ENCODE results near the gene ATF7.
"Not testable (repeated sequence)": the region's sequence is repeated elsewhere in the genome, so short reads cannot be mapped to it uniquely, and the experiment has no call there.

ATF7 gene

DNA sequence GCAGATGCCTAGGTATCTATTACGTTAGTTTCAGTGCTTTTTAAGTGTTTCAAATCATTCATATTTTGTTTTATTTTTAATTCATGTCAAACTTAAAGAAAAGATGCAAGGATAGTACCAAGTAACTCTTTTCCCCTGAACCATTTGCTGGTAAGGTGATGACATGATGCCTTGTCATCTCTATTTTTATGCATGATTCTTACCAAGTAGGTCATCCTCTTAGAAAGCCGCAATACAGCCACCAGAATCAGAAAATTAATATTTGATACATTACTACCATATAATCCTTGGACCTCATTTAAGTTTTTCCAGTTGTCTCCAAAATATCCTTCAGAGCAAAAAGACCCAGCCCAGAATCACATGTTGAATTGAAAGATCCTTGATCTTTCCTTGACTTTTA lies 27.4 kb upstream of the ATF7 start:
- Histone ChIP-seq H3K4me1 (ENCODE audit: control insufficient read depth, insufficient read depth, low read length) (peaks cover 2% of the 10 kb centered on the region), H3K4me3 (ENCODE audit: low read depth, low read length) (no peak overlapping the region), H3K27me3 (ENCODE audit: control insufficient read depth, insufficient read depth, low read length) (no peaks in the 10 kb centered on the region), H3K36me3 (ENCODE audit: control insufficient read depth, insufficient read depth, low read length) (no peaks in the 10 kb centered on the region), H3K9me3 (ENCODE audit: control insufficient read depth, insufficient read depth, low read length) (no peaks in the 10 kb centered on the region), H3K9ac (ENCODE audit: low read depth, low read length) (no peak overlapping the region)

DNA sequence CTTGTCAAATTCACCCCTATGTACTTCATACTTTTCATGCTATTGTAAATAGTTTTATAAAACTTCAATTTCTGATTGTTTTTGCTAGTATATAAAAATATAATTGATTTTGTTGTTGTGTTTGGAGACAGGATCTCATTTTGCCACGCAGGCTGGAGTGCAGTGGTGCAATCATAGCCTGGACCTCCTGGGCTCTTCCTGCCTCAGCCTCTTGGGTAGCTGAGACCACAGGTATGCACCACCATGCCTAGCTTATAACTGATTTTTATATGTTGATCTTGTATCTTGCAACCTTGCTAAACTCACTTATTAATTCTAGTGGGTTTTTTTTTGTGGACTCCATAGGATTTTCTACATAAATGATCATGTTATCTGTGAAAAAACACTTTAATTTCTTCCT lies 26.2 kb upstream of the ATF7 start:
- no peak overlapping the region for H3K9ac ChIP-seq (ENCODE audit: low read depth, low read length)
- H3K4me3 ChIP-seq (ENCODE audit: low read depth, low read length), result no peak overlapping the region
- H3K4me1 ChIP-seq (ENCODE audit: control insufficient read depth, insufficient read depth, low read length), result no peaks in the 10 kb centered on the region
- H3K27me3 ChIP-seq (ENCODE audit: control insufficient read depth, insufficient read depth, low read length), result no peaks in the 10 kb centered on the region
- no peaks in the 10 kb centered on the region for H3K36me3 ChIP-seq (ENCODE audit: control insufficient read depth, insufficient read depth, low read length)
- no peaks in the 10 kb centered on the region for H3K9me3 ChIP-seq (ENCODE audit: control insufficient read depth, insufficient read depth, low read length)

GRCh38 chr12:53651737-53652136 lies 25.6 kb upstream of the ATF7 start:
- H3K4me3 ChIP-seq (ENCODE audit: low read depth, low read length), result no peak overlapping the region
- no peak overlapping the region for H3K9ac ChIP-seq (ENCODE audit: low read depth, low read length)
- H3K27me3 ChIP-seq (ENCODE audit: control insufficient read depth, insufficient read depth, low read length), result no peaks in the 10 kb centered on the region
- no peaks in the 10 kb centered on the region for H3K9me3 ChIP-seq (ENCODE audit: control insufficient read depth, insufficient read depth, low read length)
- H3K36me3 ChIP-seq (ENCODE audit: control insufficient read depth, insufficient read depth, low read length), result no peaks in the 10 kb centered on the region
- no peaks in the 10 kb centered on the region for H3K4me1 ChIP-seq (ENCODE audit: control insufficient read depth, insufficient read depth, low read length)

GRCh38 chr12:53646300-53646699 lies 20.1 kb upstream of the ATF7 start:
- not testable (repeated sequence) for H3K4me3 ChIP-seq (ENCODE audit: low read depth, low read length); H3K9me3 ChIP-seq (ENCODE audit: control insufficient read depth, insufficient read depth, low read length)

GRCh38 chr12:53645165-53645564 lies 19.0 kb upstream of the ATF7 start:
- Histone ChIP-seq H3K9ac (ENCODE audit: low read depth, low read length) (no peak overlapping the region), H3K27me3 (ENCODE audit: control insufficient read depth, insufficient read depth, low read length) (no peaks in the 10 kb centered on the region)

More at GRCh38 chr12:53646300-53646699, 20.1 kb upstream of the ATF7 start:
- H3K27me3 ChIP-seq (ENCODE audit: control insufficient read depth, insufficient read depth, low read length); H3K4me1 ChIP-seq (ENCODE audit: control insufficient read depth, insufficient read depth, low read length); H3K36me3 ChIP-seq (ENCODE audit: control insufficient read depth, insufficient read depth, low read length); H3K9ac ChIP-seq (ENCODE audit: low read depth, low read length): not testable (repeated sequence)

GRCh38 chr12:53644133-53644532 lies 18.0 kb upstream of the ATF7 start:
- no peaks in the 10 kb centered on the region for H3K9me3 ChIP-seq (ENCODE audit: control insufficient read depth, insufficient read depth, low read length)
- no peaks in the 10 kb centered on the region for H3K36me3 ChIP-seq (ENCODE audit: control insufficient read depth, insufficient read depth, low read length)

More at GRCh38 chr12:53645165-53645564, 19.0 kb upstream of the ATF7 start:
- Histone ChIP-seq H3K4me3 (ENCODE audit: low read depth, low read length) (no peak overlapping the region), H3K36me3 (ENCODE audit: control insufficient read depth, insufficient read depth, low read length) (no peaks in the 10 kb centered on the region), H3K9me3 (ENCODE audit: control insufficient read depth, insufficient read depth, low read length) (no peaks in the 10 kb centered on the region), H3K4me1 (ENCODE audit: control insufficient read depth, insufficient read depth, low read length) (no peaks in the 10 kb centered on the region)

DNA sequence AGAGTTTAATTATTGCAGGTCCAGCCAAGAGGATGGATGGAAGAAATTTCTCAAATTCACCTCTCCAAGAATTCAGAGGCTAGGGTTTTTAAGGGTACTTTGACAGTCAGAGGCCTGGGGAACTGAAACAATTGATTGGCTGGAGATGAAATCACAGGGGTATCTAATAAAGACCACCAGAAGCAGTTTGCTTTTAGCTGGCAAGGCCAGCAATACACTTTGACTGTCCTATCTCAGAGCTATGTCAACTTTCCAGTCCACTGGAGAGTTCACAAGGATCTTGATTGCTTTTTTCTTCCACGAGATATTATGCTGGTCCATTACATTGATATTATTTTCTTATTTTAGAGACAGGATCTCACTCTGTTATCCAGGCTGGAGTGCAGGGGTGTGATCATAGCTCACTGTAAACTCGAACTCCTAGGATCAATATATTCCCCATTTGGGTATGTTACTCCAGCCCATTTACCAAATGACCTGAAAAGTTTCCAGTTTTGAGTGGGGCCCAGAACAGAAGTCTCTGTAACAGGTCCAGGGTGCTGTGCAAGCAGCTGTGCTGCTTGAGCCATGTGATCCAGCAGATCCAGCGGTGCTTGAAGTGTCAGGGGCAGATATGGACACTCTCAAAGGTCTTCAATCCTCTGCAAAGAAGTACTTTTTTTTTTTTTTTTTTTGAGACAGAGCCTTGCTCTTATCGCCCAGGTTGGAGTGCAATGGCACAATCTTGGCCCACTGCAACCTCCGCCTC lies 17.2 kb upstream of the ATF7 start:
- H3K9ac ChIP-seq (ENCODE audit: low read depth, low read length), result no peak overlapping the region
- no peaks in the 10 kb centered on the region for H3K36me3 ChIP-seq (ENCODE audit: control insufficient read depth, insufficient read depth, low read length)
- H3K27me3 ChIP-seq (ENCODE audit: control insufficient read depth, insufficient read depth, low read length), result no peaks in the 10 kb centered on the region
- H3K4me3 ChIP-seq (ENCODE audit: low read depth, low read length), result no peak overlapping the region
- no peaks in the 10 kb centered on the region for H3K9me3 ChIP-seq (ENCODE audit: control insufficient read depth, insufficient read depth, low read length)
- no peaks in the 10 kb centered on the region for H3K4me1 ChIP-seq (ENCODE audit: control insufficient read depth, insufficient read depth, low read length)

More at GRCh38 chr12:53644133-53644532, 18.0 kb upstream of the ATF7 start:
- Histone ChIP-seq H3K4me3 (ENCODE audit: low read depth, low read length) (no peak overlapping the region), H3K4me1 (ENCODE audit: control insufficient read depth, insufficient read depth, low read length) (no peaks in the 10 kb centered on the region), H3K9ac (ENCODE audit: low read depth, low read length) (no peak overlapping the region), H3K27me3 (ENCODE audit: control insufficient read depth, insufficient read depth, low read length) (no peaks in the 10 kb centered on the region)

GRCh38 chr12:53638057-53638456 lies 11.9 kb upstream of the ATF7 start:
- Histone ChIP-seq H3K27me3 (ENCODE audit: control insufficient read depth, insufficient read depth, low read length) (no peaks in the 10 kb centered on the region), H3K9ac (ENCODE audit: low read depth, low read length) (no peak overlapping the region), H3K4me3 (ENCODE audit: low read depth, low read length) (no peak overlapping the region)

DNA sequence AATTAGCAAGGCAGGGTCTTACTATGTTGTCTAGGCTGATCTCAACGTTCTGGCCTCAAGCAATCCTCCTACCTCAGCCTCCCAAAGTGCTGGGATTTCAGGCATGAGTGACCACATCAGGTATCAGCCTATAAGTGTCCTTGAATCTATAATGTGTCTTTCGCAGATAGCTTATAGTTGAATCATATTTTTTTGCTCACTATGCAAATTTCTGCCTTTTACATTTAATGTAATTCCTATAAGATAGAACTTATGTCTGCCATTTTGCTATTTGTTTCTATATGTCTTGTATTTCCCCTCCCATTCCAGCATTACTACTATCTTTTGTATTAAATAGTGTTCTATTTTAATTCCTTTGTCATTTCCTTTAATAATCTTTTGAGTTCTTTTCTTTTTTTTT lies 10.5 kb upstream of the ATF7 start:
- H3K9ac ChIP-seq (ENCODE audit: low read depth, low read length), result no peak overlapping the region
- H3K27me3 ChIP-seq (ENCODE audit: control insufficient read depth, insufficient read depth, low read length), result no peaks in the 10 kb centered on the region
- no peaks in the 10 kb centered on the region for H3K4me1 ChIP-seq (ENCODE audit: control insufficient read depth, insufficient read depth, low read length)
- H3K9me3 ChIP-seq (ENCODE audit: control insufficient read depth, insufficient read depth, low read length), result no peaks in the 10 kb centered on the region
- no peak overlapping the region for H3K4me3 ChIP-seq (ENCODE audit: low read depth, low read length)
- H3K36me3 ChIP-seq (ENCODE audit: control insufficient read depth, insufficient read depth, low read length), result no peaks in the 10 kb centered on the region

More at GRCh38 chr12:53638057-53638456, 11.9 kb upstream of the ATF7 start:
- Histone ChIP-seq H3K9me3 (ENCODE audit: control insufficient read depth, insufficient read depth, low read length) (no peaks in the 10 kb centered on the region), H3K36me3 (ENCODE audit: control insufficient read depth, insufficient read depth, low read length) (no peaks in the 10 kb centered on the region), H3K4me1 (ENCODE audit: control insufficient read depth, insufficient read depth, low read length) (no peaks in the 10 kb centered on the region)

DNA sequence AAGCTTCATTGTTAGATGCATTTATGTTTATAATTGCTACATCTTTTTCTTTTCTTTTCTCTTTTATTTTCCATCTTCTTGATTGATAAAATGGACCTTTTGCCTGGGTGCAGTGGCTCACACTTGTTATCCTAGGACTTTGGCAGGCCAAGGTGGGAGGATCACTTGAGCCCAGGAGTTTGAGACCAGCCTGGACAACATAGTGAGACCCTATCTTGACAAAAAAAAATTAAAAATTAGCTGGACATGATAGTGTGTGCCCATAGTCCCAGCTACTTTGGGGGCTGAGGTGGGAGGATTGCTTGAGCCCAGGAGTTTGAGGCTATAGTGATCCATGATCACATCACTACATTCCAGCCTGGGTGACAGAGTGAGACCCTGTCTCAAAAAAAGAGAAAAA lies 9.5 kb upstream of the ATF7 start:
- not testable (repeated sequence) for H3K9me3 ChIP-seq (ENCODE audit: control insufficient read depth, insufficient read depth, low read length); H3K9ac ChIP-seq (ENCODE audit: low read depth, low read length); H3K4me1 ChIP-seq (ENCODE audit: control insufficient read depth, insufficient read depth, low read length); H3K27me3 ChIP-seq (ENCODE audit: control insufficient read depth, insufficient read depth, low read length); H3K36me3 ChIP-seq (ENCODE audit: control insufficient read depth, insufficient read depth, low read length); H3K4me3 ChIP-seq (ENCODE audit: low read depth, low read length)

- peaks cover 4% of the 10 kb centered on the region for H3K4me1 ChIP-seq (ENCODE audit: control insufficient read depth, insufficient read depth, low read length)
- H3K36me3 ChIP-seq (ENCODE audit: control insufficient read depth, insufficient read depth, low read length), result no peaks in the 10 kb centered on the region
- no peaks in the 10 kb centered on the region for H3K27me3 ChIP-seq (ENCODE audit: control insufficient read depth, insufficient read depth, low read length)
- H3K9ac ChIP-seq (ENCODE audit: low read depth, low read length), result no peak overlapping the region
- H3K4me3 ChIP-seq (ENCODE audit: low read depth, low read length), result no peak overlapping the region
- H3K9me3 ChIP-seq (ENCODE audit: control insufficient read depth, insufficient read depth, low read length), result no peaks in the 10 kb centered on the region
Observed at GRCh38 chr12:53631721-53632120, 5.5 kb upstream of the ATF7 start.

- Histone ChIP-seq H3K4me1 (ENCODE audit: control insufficient read depth, insufficient read depth, low read length) (peaks cover 7% of the 10 kb centered on the region), H3K9ac (ENCODE audit: low read depth, low read length) (no peak overlapping the region), H3K9me3 (ENCODE audit: control insufficient read depth, insufficient read depth, low read length) (no peaks in the 10 kb centered on the region), H3K36me3 (ENCODE audit: control insufficient read depth, insufficient read depth, low read length) (no peaks in the 10 kb centered on the region), H3K27me3 (ENCODE audit: control insufficient read depth, insufficient read depth, low read length) (no peaks in the 10 kb centered on the region), H3K4me3 (ENCODE audit: low read depth, low read length) (no peak overlapping the region)
Observed at GRCh38 chr12:53627919-53628318, 1.7 kb upstream of the ATF7 start.
